Measurements from ENCODE around the gene MET. TPM values are rescaled to one million over a fixed set of nuclear protein-coding genes. Genes with fewer than 3 reads are reported as not detected.
A peak's percentile ranks its signal among the peaks of the same experiment; 100 is the strongest.

Gene MET
- total and polyA plus RNA-seq, 8 donors: 2.0 to 23.5 (median 13.4) TPM

DNA sequence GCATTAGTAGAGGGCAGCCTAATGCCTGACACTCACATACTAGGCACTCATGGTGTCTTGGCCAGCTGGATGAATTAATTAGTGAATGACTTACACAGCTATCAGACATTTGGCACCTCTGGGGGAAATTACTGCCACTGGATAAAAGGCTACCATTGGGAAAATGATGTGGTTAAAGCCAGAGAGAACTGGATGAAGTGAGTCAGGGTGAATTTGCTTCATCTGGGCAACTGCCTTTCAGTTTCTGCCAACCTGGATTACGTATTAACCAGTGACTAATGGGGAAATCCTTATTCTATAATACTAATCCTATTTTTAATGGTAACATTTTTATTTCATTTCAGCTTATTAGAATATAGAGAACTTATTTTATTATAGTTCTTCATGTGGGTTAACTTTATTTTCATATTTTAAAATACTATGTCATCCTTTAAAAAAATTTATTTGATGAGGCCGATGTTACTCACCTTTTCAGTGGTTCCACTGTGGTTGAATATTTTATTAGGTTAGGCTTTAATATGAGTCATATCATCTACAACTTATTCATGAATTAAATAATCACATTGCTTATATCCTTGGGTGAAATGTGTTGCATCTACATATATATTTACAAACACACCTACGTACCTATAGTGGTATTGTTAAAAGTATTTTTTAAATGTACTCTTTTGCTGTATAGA lies 104.8 kb downstream of the MET start:
- Histone ChIP-seq H3K9me3 (no peaks in the 10 kb centered on the region), H3K4me3 (no peak overlapping the region), H3K27me3 (no peaks in the 10 kb centered on the region), H3K27ac (peak overlapping the region in 2 of 4 donors; percentile 65 to 71), H3K36me3 (no peaks in the 10 kb centered on the region), H3K4me1 (peaks cover 37 to 61% (median 53%) of the 10 kb centered on the region in 3 donors)
- DNase-seq: peak in 3 of 6 donors; percentile 28 to 58 (median 56)
- TF ChIP-seq CTCF (IDR thresholded peaks at IDR 0.05): no peak
- no peak for FAIRE-seq
- peak; percentile 66 to 85 (median 70) for ATAC-seq
- whole genome bisulfite sequencing, 2 donors: 62 to 70% methylated on average over 3 of the region's 3 CpGs
- intact Hi-C loops (cut with DNase I): no loop called here

- DNase-seq (no peak), FAIRE-seq (no peak), ATAC-seq (peak in 2 of 4 donors; percentile 18 to 31)
- Histone ChIP-seq H3K9me3 (no peaks in the 10 kb centered on the region), H3K27ac (peak overlapping the region in 2 of 4 donors; percentile 65 to 71), H3K4me3 (no peak overlapping the region), H3K27me3 (no peaks in the 10 kb centered on the region), H3K36me3 (no peaks in the 10 kb centered on the region), H3K4me1 (peaks cover 34 to 53% (median 46%) of the 10 kb centered on the region in 3 donors)
- no peak for TF ChIP-seq CTCF (IDR thresholded peaks at IDR 0.05)
- intact Hi-C loops (cut with DNase I): no loop called here
- WGBS, 2 donors: 64 to 72% methylated on average over 3 of the region's 3 CpGs
Measured at GRCh38 chr7:116777651-116778281, 105.8 kb downstream of the MET start.

GRCh38 chr7:116779216-116779615 lies 107.2 kb downstream of the MET start:
- H3K9me3 ChIP-seq: no peaks in the 10 kb centered on the region
- peak overlapping the region in 2 of 4 donors; percentile 73 to 80 for H3K27ac ChIP-seq
- FAIRE-seq (no peak), DNase-seq (no peak), ATAC-seq (no peak)
- H3K4me1 ChIP-seq: peaks cover 34 to 52% (median 44%) of the 10 kb centered on the region in 3 donors
- H3K27me3 ChIP-seq: no peaks in the 10 kb centered on the region
- no peaks in the 10 kb centered on the region for H3K36me3 ChIP-seq
- H3K4me3 ChIP-seq: no peak overlapping the region
- TF ChIP-seq CTCF (IDR thresholded peaks at IDR 0.05): no peak
- intact Hi-C loops (cut with DNase I): no loop called here
- 80 to 91% methylated on average over 4 of the region's 4 CpGs for WGBS, 2 donors

DNA sequence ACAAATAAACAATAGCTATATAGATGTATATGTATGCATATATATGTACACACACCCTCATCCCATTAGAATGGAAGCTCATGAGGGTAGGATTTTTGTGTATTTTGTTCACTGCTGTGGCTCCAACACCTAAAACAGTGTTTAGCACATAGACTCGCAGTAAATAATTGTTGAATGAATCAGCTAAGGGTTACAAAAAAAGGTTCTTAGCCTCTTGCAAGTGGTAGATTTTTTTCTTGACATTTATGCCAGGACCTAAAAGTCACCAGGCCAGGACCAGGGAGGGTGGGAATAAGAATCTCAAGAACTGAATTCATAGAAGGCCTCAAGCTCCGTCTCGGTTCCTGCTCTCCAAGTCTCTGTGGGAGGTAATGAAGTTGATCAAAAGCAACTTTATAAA lies 107.9 kb downstream of the MET start:
- no peak overlapping the region for H3K4me3 ChIP-seq
- DNase-seq (no peak), FAIRE-seq (no peak), ATAC-seq (no peak)
- H3K27me3 ChIP-seq: no peaks in the 10 kb centered on the region
- WGBS, 2 donors: 36 to 37% methylated on average over 3 of the region's 3 CpGs
- intact Hi-C loops (cut with DNase I): no loop called here
- H3K36me3 ChIP-seq: no peaks in the 10 kb centered on the region
- H3K4me1 ChIP-seq: peaks cover 34 to 52% (median 44%) of the 10 kb centered on the region in 3 donors
- TF ChIP-seq CTCF (IDR thresholded peaks at IDR 0.05): no peak
- peak overlapping the region in 3 of 4 donors; percentile 42 to 80 (median 73) for H3K27ac ChIP-seq
- H3K9me3 ChIP-seq: no peaks in the 10 kb centered on the region

GRCh38 chr7:116780521-116780920 lies 108.5 kb downstream of the MET start:
- Histone ChIP-seq H3K36me3 (no peaks in the 10 kb centered on the region), H3K4me3 (no peak overlapping the region), H3K4me1 (peaks cover 34 to 52% (median 44%) of the 10 kb centered on the region in 3 donors), H3K27ac (peak overlapping the region; percentile 42 to 80 (median 64)), H3K27me3 (no peaks in the 10 kb centered on the region), H3K9me3 (no peaks in the 10 kb centered on the region)
- no peak for TF ChIP-seq CTCF (IDR thresholded peaks at IDR 0.05)
- FAIRE-seq (no peak), ATAC-seq (peak in 2 of 4 donors; percentile 5 to 34), DNase-seq (peak in 2 of 6 donors; percentile 22 to 23)
- intact Hi-C loops (cut with DNase I): no loop called here
- WGBS, 2 donors: 4 to 9% methylated on average over 1 of the region's 1 CpG
